ENCODE results near the gene LRRC7.

GRCh38 chr1:69836971-69837636 lies 269.4 kb downstream of the LRRC7 start:
- TF ChIP-seq CTCF (IDR thresholded peaks at IDR 0.05) = no peak
- no peak for TF ChIP-seq POLR2AphosphoS5 (IDR thresholded peaks at IDR 0.05)

Measured in breast epithelium (tissue), 3 donors.